ENCODE data around the gene MYZAP. TPM values are rescaled to one million over a fixed set of nuclear protein-coding genes. Genes with fewer than 3 reads are reported as not detected.

The MYZAP gene
- polyA plus RNA-seq, 1 experiment: not detected

- CTCF ChIA-PET: interaction anchor here (1.4 kb wide), 1 partner anchor 11 kb away, joined by 8 read pairs; no protein-coding TSS in a partner anchor
- POLR2A ChIA-PET: no interaction called here
These were observed 20.0 kb upstream of the MYZAP start for GRCh38 chr15:57571725-57572124.

DNA sequence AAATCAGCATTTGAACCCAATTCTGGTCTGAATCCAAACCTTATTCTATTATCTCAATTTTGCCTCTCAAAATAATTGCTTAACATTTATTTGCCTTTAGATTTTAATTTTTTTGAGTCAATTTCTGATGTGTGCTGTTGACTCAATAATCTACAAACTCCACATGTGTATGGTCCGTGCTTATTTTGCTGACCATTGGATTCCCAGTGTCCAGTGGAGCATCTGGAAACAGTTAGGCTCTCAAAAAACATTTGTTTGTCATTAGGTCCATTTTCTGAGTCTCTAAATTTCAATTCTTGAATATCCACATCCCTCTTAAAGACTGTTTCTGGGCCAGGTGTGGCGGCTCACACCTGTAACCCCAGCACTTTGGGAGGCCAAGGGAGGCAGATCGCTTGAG is 19.2 kb upstream of the MYZAP start:
- Histone ChIP-seq H3K9me3 (ENCODE audit: control insufficient read depth, insufficient read depth, low read length) (no peaks in the 10 kb centered on the region), H3K27ac (ENCODE audit: low read depth, low read length) (no peak overlapping the region), H3K4me3 (ENCODE audit: low read depth, low read length) (no peak overlapping the region), H3K27me3 (ENCODE audit: control insufficient read depth, insufficient read depth, low read length) (peaks cover 5% of the 10 kb centered on the region)
- ChIA-PET CTCF (interaction anchor here (1.4 kb wide), 1 partner anchor 12 kb away, joined by 8 read pairs; no protein-coding TSS in a partner anchor), POLR2A (no interaction called here)
- DNase-seq (ENCODE audit: low read depth, low spot score): no peak
- TF ChIP-seq, protein P1, sequence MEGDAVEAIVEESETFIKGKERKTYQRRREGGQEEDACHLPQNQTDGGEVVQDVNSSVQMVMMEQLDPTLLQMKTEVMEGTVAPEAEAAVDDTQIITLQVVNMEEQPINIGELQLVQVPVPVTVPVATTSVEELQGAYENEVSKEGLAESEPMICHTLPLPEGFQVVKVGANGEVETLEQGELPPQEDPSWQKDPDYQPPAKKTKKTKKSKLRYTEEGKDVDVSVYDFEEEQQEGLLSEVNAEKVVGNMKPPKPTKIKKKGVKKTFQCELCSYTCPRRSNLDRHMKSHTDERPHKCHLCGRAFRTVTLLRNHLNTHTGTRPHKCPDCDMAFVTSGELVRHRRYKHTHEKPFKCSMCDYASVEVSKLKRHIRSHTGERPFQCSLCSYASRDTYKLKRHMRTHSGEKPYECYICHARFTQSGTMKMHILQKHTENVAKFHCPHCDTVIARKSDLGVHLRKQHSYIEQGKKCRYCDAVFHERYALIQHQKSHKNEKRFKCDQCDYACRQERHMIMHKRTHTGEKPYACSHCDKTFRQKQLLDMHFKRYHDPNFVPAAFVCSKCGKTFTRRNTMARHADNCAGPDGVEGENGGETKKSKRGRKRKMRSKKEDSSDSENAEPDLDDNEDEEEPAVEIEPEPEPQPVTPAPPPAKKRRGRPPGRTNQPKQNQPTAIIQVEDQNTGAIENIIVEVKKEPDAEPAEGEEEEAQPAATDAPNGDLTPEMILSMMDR (IDR thresholded peaks at IDR 0.05; ENCODE audit: low read depth, low read length): no peak

More at GRCh38 chr15:57571725-57572124, 20.0 kb upstream of the MYZAP start:
- DNase-seq (ENCODE audit: low read depth, low spot score): no peak
- Histone ChIP-seq H3K27ac (ENCODE audit: low read depth, low read length) (no peak overlapping the region), H3K4me3 (ENCODE audit: low read depth, low read length) (no peak overlapping the region), H3K27me3 (ENCODE audit: control insufficient read depth, insufficient read depth, low read length) (peaks cover 5% of the 10 kb centered on the region), H3K9me3 (ENCODE audit: control insufficient read depth, insufficient read depth, low read length) (no peaks in the 10 kb centered on the region)
- TF ChIP-seq, protein P1 (IDR thresholded peaks at IDR 0.05; ENCODE audit: low read depth, low read length): no peak

DNA sequence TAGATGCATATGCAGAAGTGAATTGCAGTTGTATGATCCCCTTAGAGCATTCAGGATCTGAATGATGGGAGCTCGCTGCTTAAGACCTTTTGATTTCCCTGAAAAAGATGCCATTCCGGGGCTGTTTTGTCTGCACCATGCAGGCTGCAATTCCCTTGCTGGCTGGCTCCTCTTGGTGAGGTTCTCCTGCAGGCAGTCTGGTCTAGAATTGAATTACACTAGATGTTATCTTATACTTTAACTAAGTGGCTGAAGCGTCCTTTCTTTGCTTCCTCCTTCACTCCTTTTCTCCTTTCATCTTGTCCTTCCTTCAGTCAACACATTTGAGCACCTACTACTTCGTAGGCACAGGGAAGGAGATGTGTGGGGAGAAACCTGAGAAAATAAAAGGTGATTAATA is 18.6 kb upstream of the MYZAP start:
- H3K4me3 ChIP-seq (ENCODE audit: low read depth, low read length): no peak overlapping the region
- ChIA-PET CTCF (interaction anchor here (0.6 kb wide), 1 partner anchor 13 kb away, joined by 3 read pairs; no protein-coding TSS in a partner anchor), POLR2A (no interaction called here)
- DNase-seq (ENCODE audit: low read depth, low spot score): no peak
- H3K9me3 ChIP-seq (ENCODE audit: control insufficient read depth, insufficient read depth, low read length): no peaks in the 10 kb centered on the region
- TF ChIP-seq, protein P1 (IDR thresholded peaks at IDR 0.05; ENCODE audit: low read depth, low read length): no peak
- peaks cover 5% of the 10 kb centered on the region for H3K27me3 ChIP-seq (ENCODE audit: control insufficient read depth, insufficient read depth, low read length)
- no peak overlapping the region for H3K27ac ChIP-seq (ENCODE audit: low read depth, low read length)

DNA sequence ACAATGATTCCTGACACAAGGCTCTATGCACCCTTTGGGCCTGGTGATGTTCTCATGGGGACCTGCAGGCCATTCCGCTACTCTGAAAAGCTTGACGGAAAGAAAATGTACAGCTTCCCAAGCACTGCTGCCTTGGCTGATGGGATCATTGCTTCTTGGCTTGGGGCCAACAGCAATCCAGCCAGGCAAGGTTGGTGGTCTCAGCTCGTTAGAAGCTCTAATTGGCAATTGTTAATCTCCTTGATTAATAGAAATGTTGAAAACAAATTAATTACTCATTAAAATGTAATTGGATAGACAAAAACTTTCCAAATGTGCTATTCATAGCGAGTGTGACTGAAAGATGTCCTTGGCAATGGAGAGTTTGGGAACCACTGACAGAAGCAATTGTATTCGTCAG is 16.3 kb upstream of the MYZAP start:
- TF ChIP-seq, protein P1 (IDR thresholded peaks at IDR 0.05; ENCODE audit: low read depth, low read length): no peak
- H3K27ac ChIP-seq (ENCODE audit: low read depth, low read length): no peak overlapping the region
- no peaks in the 10 kb centered on the region for H3K9me3 ChIP-seq (ENCODE audit: control insufficient read depth, insufficient read depth, low read length)
- ChIA-PET POLR2A (no interaction called here), CTCF (no interaction called here)
- DNase-seq (ENCODE audit: low read depth, low spot score): no peak
- no peak overlapping the region for H3K4me3 ChIP-seq (ENCODE audit: low read depth, low read length)
- peaks cover 16% of the 10 kb centered on the region for H3K27me3 ChIP-seq (ENCODE audit: control insufficient read depth, insufficient read depth, low read length)

GRCh38 chr15:57578288-57578900 is 13.3 kb upstream of the MYZAP start:
- TF ChIP-seq, protein P1 (IDR thresholded peaks at IDR 0.05; ENCODE audit: low read depth, low read length): no peak
- DNase-seq (ENCODE audit: low read depth, low spot score): no peak
- no peak overlapping the region for H3K27ac ChIP-seq (ENCODE audit: low read depth, low read length)
- POLR2A ChIA-PET: no interaction called here
- CTCF ChIA-PET: interaction anchor here (1.4 kb wide), 1 partner anchor 17 kb away, joined by 3 read pairs; no protein-coding TSS in a partner anchor
- no peak overlapping the region for H3K4me3 ChIP-seq (ENCODE audit: low read depth, low read length)
- peaks cover 8% of the 10 kb centered on the region; the same call in 1 of the 2 replicates for H3K9me3 ChIP-seq (ENCODE audit: control insufficient read depth, insufficient read depth, low read length)
- H3K27me3 ChIP-seq (ENCODE audit: control insufficient read depth, insufficient read depth, low read length): peaks cover 23% of the 10 kb centered on the region

Data from AG04450 (cell line).